Peyer's patch (tissue), 4 donors: ENCODE measurements around the gene EDN1.

Experiments used
- POLR2A ChIP-seq, 2 donors: fragments of 450-650 bp; IDR thresholded peaks; one replicate each; pipeline ENCODE4 v1.5.1; 2017; ENCODE audit warnings: antibody characterized with exemption in 2 of 2, mild to moderate bottlenecking in 2 of 2, moderate library complexity in 2 of 2
- TF ChIP-seq, protein P1 (sequence below), 6 experiments: fragments of 450-650 bp in 4 of 6; fragments of 200-600 bp in 2 of 6; sonication (generic) in 1 of 6; IDR thresholded peaks; one replicate each; pipeline ENCODE4 v1.5.1; 2017 to 2019; ENCODE audit warnings: antibody characterized with exemption in 6 of 6, mild to moderate bottlenecking in 3 of 6, moderate library complexity in 1 of 6

DNA sequence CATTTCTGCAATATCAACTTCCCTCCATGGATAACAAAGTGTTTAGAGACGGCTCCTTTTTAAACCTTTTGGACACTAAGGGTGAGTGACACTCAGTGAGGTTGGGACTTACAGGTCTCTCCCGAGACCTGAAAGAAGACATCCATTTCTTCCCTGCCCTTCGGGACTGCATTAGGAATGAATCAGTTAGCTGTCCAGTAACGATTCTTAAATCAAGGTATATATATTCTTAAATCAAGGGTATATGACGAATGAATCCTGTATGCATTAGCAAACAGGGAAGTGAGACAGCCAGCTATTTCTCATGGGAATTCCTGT is 52.9 kb downstream of the EDN1 start:
- TF ChIP-seq, protein P1, sequence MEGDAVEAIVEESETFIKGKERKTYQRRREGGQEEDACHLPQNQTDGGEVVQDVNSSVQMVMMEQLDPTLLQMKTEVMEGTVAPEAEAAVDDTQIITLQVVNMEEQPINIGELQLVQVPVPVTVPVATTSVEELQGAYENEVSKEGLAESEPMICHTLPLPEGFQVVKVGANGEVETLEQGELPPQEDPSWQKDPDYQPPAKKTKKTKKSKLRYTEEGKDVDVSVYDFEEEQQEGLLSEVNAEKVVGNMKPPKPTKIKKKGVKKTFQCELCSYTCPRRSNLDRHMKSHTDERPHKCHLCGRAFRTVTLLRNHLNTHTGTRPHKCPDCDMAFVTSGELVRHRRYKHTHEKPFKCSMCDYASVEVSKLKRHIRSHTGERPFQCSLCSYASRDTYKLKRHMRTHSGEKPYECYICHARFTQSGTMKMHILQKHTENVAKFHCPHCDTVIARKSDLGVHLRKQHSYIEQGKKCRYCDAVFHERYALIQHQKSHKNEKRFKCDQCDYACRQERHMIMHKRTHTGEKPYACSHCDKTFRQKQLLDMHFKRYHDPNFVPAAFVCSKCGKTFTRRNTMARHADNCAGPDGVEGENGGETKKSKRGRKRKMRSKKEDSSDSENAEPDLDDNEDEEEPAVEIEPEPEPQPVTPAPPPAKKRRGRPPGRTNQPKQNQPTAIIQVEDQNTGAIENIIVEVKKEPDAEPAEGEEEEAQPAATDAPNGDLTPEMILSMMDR (IDR thresholded peaks at IDR 0.05) = no peak
- TF ChIP-seq POLR2A (IDR thresholded peaks at IDR 0.05) = no peak
